ENCODE results near the gene ARID1B.

Gene ARID1B

DNA sequence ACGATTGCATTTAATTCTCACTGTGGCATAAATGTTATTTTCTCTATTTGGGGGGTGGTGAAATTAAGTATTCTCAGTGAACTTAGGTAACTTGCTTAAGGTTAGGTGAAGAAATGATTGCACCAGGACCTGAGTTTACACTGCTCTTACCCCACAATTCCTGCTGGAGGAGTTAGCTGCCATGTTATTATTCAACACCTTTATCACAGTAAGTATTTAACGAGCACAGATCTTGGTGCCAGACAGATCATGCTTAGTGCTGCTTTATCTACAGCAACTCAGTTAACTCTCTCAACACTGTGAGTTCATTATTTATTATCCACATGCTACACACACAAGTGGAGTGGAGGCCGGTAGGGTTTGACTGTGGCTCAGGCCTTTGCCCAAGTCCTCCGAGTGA is 296.4 kb downstream of the ARID1B start:
- H3K9me3 ChIP-seq (ENCODE audit: control insufficient read depth, low read length), result no peaks in the 10 kb centered on the region
- H3K4me3 ChIP-seq (ENCODE audit: low read length), result no peak overlapping the region
- no peaks in the 10 kb centered on the region for H3K36me3 ChIP-seq (ENCODE audit: control insufficient read depth, insufficient read depth, low read length)
- no peaks in the 10 kb centered on the region for H3K4me1 ChIP-seq (ENCODE audit: control insufficient read depth, insufficient read depth, low read length)
- H3K27me3 ChIP-seq (ENCODE audit: control insufficient read depth, insufficient read depth, low read length), result no peaks in the 10 kb centered on the region
- H3K9ac ChIP-seq (ENCODE audit: low read length), result no peak overlapping the region

DNA sequence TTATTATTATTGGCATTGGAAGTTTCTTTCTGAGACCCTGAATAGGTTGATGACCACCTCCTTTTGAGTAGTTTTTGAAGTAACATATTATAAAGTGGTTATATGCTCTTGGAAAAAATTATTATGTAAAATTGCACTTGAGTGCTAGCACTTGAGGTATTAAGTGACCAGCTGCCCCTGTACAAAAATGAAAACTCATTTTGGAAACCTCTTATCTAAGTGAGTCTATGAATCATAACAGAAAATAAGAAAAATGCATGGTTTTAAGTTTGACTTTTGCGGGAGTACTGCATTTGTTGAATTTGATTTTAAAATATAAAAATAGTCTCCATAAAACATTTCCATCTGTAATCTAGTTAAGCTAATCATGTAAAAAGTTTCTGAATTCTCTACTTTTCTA is 297.8 kb downstream of the ARID1B start:
- H3K9me3 ChIP-seq (ENCODE audit: control insufficient read depth, low read length), result no peaks in the 10 kb centered on the region
- H3K27me3 ChIP-seq (ENCODE audit: control insufficient read depth, insufficient read depth, low read length), result no peaks in the 10 kb centered on the region
- H3K4me1 ChIP-seq (ENCODE audit: control insufficient read depth, insufficient read depth, low read length), result no peaks in the 10 kb centered on the region

DNA sequence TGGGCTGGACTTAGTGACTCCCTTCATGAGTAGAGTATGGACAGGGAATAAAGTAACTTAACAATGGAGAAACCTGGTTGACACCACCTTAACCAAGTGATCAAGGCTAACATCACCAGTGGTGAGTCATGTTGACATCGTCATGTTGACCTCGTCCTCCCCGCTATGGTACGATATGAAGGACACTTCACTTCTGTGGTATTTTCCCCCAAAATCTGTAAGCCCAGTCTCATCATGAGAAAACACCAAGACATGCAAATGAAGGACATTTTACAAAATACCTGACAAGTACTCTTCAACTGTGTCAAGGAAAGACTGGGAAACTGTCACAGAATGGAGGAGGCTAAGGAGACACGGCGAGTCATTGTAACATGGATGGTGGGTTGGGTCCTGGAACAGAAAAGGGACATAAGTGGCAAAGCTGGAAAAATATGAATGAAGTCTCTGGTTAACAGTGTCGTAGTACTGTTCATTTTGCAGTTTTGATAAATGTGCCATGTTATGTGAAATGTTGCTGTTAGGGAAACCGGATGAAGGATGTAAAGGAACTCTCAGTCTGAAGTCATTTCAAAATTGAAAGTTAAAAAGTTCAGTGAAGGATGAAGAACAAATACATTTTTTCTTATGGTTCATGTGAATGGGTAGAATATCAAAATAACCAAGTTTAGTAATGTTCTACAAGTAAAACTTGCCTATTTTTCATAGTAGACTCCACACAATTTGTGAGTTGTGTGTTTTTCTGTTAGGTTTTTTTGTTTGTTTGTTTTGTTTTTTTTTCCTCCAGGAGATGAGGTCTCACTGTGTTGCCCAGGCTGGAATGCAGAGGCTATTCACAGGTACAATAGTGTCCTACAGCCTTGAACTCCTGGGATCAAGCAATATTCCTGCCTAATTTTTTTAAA is 298.6 kb downstream of the ARID1B start:
- H3K27me3 ChIP-seq (ENCODE audit: control insufficient read depth, insufficient read depth, low read length), result no peaks in the 10 kb centered on the region
- no peaks in the 10 kb centered on the region for H3K36me3 ChIP-seq (ENCODE audit: control insufficient read depth, insufficient read depth, low read length)
- H3K4me3 ChIP-seq (ENCODE audit: low read length), result no peak overlapping the region
- no peak overlapping the region for H3K9ac ChIP-seq (ENCODE audit: low read length)
- no peaks in the 10 kb centered on the region for H3K4me1 ChIP-seq (ENCODE audit: control insufficient read depth, insufficient read depth, low read length)
- H3K9me3 ChIP-seq (ENCODE audit: control insufficient read depth, low read length), result no peaks in the 10 kb centered on the region

More for the DNA sequence above, 297.8 kb downstream of the ARID1B start:
- Histone ChIP-seq H3K36me3 (ENCODE audit: control insufficient read depth, insufficient read depth, low read length) (no peaks in the 10 kb centered on the region), H3K4me3 (ENCODE audit: low read length) (no peak overlapping the region), H3K9ac (ENCODE audit: low read length) (no peak overlapping the region)

DNA sequence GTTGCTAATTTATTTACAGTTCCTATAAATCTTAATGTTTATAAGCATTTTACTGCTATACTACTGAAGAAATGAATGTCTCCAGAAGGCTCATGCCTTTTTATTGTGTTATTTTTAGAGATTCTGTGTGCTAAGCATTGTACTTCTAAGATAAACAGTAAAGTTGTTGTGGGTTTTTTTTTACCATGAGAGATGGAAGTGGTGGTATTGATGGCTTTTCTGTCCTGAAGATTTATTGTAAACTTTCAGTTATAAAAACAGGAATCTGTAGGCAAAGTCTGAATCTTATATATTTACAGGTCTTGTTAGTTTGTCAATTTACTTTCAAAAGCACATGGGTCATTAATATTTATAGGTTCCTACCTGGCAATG is 299.3 kb downstream of the ARID1B start:
- H3K9me3 ChIP-seq (ENCODE audit: control insufficient read depth, low read length), result no peaks in the 10 kb centered on the region
- H3K9ac ChIP-seq (ENCODE audit: low read length), result no peak overlapping the region
- H3K27me3 ChIP-seq (ENCODE audit: control insufficient read depth, insufficient read depth, low read length), result no peaks in the 10 kb centered on the region
- H3K4me1 ChIP-seq (ENCODE audit: control insufficient read depth, insufficient read depth, low read length), result no peaks in the 10 kb centered on the region
- H3K36me3 ChIP-seq (ENCODE audit: control insufficient read depth, insufficient read depth, low read length), result no peaks in the 10 kb centered on the region
- H3K4me3 ChIP-seq (ENCODE audit: low read length), result no peak overlapping the region

DNA sequence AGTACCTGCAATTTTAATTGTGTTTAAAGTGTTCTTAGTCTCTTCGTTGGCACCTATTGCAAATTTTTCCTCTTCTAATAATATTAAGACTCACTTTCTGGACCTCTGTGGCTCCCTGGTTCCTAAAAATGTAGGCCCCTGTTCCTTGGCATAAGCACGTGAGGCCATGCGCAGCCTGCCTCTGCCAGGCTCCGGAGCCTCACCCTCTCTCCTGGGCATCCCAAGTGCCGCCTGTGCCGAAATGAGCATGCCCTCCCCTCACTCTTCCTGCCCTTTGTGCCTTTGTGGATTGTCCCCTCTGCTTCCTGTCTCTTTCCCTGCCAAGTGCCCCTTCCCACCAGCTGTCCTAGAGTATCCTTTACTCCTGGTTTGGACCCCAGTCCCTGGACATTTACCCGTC is 300.1 kb downstream of the ARID1B start:
- H3K4me1 ChIP-seq (ENCODE audit: control insufficient read depth, insufficient read depth, low read length), result no peaks in the 10 kb centered on the region
- H3K4me3 ChIP-seq (ENCODE audit: low read length), result no peak overlapping the region
- no peaks in the 10 kb centered on the region for H3K27me3 ChIP-seq (ENCODE audit: control insufficient read depth, insufficient read depth, low read length)
- no peaks in the 10 kb centered on the region for H3K9me3 ChIP-seq (ENCODE audit: control insufficient read depth, low read length)
- no peaks in the 10 kb centered on the region for H3K36me3 ChIP-seq (ENCODE audit: control insufficient read depth, insufficient read depth, low read length)
- no peak overlapping the region for H3K9ac ChIP-seq (ENCODE audit: low read length)

DNA sequence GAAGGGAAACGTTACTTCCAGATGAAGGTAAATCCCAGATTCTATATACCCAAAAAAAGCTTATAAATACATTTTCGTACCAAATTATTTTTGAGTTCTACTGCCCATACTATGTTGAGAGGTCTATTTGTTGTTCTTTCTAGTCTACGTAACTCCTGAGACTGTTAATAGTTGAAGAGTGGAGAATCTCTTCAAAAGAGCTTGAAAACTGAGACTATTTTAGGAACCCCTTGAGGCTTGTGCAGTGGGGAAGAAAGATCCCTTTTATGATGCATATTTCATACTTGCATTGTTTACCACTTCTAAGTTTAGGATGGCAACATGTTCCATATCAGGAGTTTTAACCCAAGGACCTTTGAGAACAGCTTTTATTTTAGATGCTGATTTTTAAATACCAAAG is 301.1 kb downstream of the ARID1B start:
- Histone ChIP-seq H3K27me3 (ENCODE audit: control insufficient read depth, insufficient read depth, low read length) (no peaks in the 10 kb centered on the region), H3K4me1 (ENCODE audit: control insufficient read depth, insufficient read depth, low read length) (peaks cover 4% of the 10 kb centered on the region), H3K4me3 (ENCODE audit: low read length) (no peak overlapping the region), H3K36me3 (ENCODE audit: control insufficient read depth, insufficient read depth, low read length) (no peaks in the 10 kb centered on the region), H3K9me3 (ENCODE audit: control insufficient read depth, low read length) (no peaks in the 10 kb centered on the region), H3K9ac (ENCODE audit: low read length) (no peak overlapping the region)

DNA sequence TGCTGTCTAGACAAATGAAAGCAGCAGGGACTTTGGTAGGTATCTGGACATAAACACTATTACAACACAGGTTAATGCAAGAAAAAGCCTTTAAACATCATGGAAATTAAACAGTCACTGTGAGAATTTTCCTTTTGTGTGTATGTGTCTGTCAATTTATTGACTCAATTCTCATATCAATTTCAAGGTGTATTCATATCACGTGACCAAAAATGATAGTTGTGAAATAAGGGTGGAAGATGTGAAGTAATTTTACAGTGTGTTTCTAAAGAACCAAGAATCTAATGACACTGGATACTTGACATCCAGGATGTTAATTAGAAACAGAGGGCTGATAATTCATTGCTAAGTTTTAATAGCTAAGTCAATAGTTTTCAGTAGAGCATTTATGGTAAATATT is 302.1 kb downstream of the ARID1B start:
- H3K27me3 ChIP-seq (ENCODE audit: control insufficient read depth, insufficient read depth, low read length), result no peaks in the 10 kb centered on the region
- peaks cover 4% of the 10 kb centered on the region for H3K4me1 ChIP-seq (ENCODE audit: control insufficient read depth, insufficient read depth, low read length)
- no peak overlapping the region for H3K4me3 ChIP-seq (ENCODE audit: low read length)
- H3K36me3 ChIP-seq (ENCODE audit: control insufficient read depth, insufficient read depth, low read length), result no peaks in the 10 kb centered on the region
- no peak overlapping the region for H3K9ac ChIP-seq (ENCODE audit: low read length)
- no peaks in the 10 kb centered on the region for H3K9me3 ChIP-seq (ENCODE audit: control insufficient read depth, low read length)

DNA sequence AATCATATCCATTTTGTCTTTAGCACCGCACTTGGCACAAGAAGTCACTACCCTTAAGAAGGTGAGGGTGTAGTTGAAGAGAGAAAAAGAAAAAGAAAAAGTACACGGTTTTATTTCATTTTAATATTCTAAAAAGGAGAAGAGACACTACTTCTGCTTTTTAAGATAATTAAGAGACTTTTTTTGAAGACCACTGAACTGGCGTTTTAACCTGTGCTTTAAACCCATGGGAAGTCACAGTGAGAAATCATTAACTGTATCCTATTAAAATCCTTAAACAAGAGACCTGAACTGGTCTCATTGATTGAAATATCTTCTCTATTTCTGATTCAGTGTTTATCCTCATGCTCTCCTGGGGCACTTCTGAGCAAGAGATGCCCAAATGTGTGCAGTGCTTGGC is 302.6 kb downstream of the ARID1B start:
- no peak overlapping the region for H3K9ac ChIP-seq (ENCODE audit: low read length)
- peaks cover 4% of the 10 kb centered on the region for H3K4me1 ChIP-seq (ENCODE audit: control insufficient read depth, insufficient read depth, low read length)
- H3K4me3 ChIP-seq (ENCODE audit: low read length), result no peak overlapping the region
- H3K36me3 ChIP-seq (ENCODE audit: control insufficient read depth, insufficient read depth, low read length), result no peaks in the 10 kb centered on the region
- H3K9me3 ChIP-seq (ENCODE audit: control insufficient read depth, low read length), result no peaks in the 10 kb centered on the region
- no peaks in the 10 kb centered on the region for H3K27me3 ChIP-seq (ENCODE audit: control insufficient read depth, insufficient read depth, low read length)

DNA sequence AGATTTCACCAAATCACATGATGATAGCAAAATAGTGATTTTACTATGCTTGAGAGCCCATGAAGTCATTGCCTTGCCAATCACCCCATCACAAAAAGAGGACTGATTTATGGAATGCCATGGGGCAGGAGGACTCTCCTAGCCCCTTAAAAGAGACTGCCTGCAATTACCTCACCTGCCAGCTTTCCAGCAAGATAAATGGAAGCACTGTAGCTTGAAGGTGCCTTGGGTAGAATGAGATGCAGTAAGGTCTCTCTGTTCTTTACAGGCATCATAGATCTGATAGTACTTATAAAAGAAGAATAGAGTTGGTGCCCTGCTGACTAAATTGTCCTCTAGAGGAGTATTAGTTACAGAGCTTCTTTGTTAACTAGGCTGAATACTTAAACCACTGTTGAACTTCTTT is 303.8 kb downstream of the ARID1B start:
- H3K27me3 ChIP-seq (ENCODE audit: control insufficient read depth, insufficient read depth, low read length), result no peaks in the 10 kb centered on the region
- no peak overlapping the region for H3K9ac ChIP-seq (ENCODE audit: low read length)
- H3K4me1 ChIP-seq (ENCODE audit: control insufficient read depth, insufficient read depth, low read length), result peaks cover 4% of the 10 kb centered on the region
- H3K9me3 ChIP-seq (ENCODE audit: control insufficient read depth, low read length), result no peaks in the 10 kb centered on the region
- no peaks in the 10 kb centered on the region for H3K36me3 ChIP-seq (ENCODE audit: control insufficient read depth, insufficient read depth, low read length)
- no peak overlapping the region for H3K4me3 ChIP-seq (ENCODE audit: low read length)

DNA sequence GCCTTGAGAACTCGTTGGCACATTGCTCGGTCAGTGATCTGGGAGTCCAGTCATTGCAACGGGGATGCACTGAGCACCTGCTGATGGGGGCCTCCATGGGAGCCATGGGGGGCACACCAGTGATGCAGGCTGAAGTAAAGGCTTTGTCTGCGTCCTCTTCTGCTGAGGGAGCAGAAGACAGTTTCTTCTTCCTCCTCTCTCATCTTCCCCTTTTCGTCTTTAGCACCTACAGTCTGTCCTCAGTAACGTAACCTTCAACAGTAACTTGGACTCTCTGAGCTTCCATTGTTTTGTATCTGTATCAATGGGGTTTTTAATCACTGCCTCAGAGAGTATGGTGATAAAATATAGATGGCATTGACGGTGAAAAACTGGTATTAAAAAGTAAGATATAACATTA is 306.2 kb downstream of the ARID1B start:
- Histone ChIP-seq H3K9ac (ENCODE audit: low read length) (no peak overlapping the region), H3K4me3 (ENCODE audit: low read length) (no peak overlapping the region), H3K27me3 (ENCODE audit: control insufficient read depth, insufficient read depth, low read length) (no peaks in the 10 kb centered on the region), H3K9me3 (ENCODE audit: control insufficient read depth, low read length) (no peaks in the 10 kb centered on the region), H3K4me1 (ENCODE audit: control insufficient read depth, insufficient read depth, low read length) (peaks cover 4% of the 10 kb centered on the region), H3K36me3 (ENCODE audit: control insufficient read depth, insufficient read depth, low read length) (no peaks in the 10 kb centered on the region)

DNA sequence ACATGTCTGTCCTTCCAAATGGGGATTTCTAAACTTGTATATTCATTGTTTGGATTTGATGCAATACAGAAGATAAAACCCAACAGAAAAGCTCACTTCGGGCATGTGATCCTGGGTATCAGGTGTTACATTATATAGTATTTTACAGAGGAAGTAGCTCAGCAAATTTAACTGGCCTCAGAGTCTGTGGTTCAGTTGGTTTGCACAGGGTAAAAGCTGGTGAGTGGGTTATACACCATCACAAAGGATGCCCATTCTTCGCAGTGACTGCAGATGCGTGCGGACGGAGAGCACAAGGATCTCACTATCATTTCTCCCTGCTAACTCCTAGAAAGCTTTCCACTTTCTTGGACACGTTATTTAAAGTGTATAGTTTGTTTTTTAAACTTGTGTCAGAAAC is 309.5 kb downstream of the ARID1B start:
- H3K4me1 ChIP-seq (ENCODE audit: control insufficient read depth, insufficient read depth, low read length), result peaks cover 4% of the 10 kb centered on the region
- no peaks in the 10 kb centered on the region for H3K36me3 ChIP-seq (ENCODE audit: control insufficient read depth, insufficient read depth, low read length)
- H3K9ac ChIP-seq (ENCODE audit: low read length), result no peak overlapping the region

DNA sequence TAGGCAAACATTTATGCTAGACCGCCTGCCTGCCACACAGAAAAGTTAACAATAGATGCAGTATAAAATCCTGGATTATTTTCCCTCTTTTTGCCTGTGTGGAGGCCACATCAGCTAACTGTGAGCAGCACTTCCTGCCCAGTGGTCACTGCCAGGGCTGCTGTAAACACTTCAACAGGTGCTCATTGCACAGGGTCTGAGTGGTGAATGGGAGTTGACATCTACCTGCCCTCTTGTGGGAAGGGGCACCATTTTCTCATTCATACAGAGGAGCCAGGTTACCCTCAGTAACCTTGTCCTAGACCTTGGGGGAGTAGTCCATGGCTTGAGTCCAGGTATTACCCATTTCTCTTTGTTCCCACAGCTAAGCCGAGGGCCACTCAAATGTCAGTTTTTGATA is 310.8 kb downstream of the ARID1B start:
- Histone ChIP-seq H3K4me3 (ENCODE audit: low read length) (no peak overlapping the region), H3K4me1 (ENCODE audit: control insufficient read depth, insufficient read depth, low read length) (peaks cover 3% of the 10 kb centered on the region), H3K27me3 (ENCODE audit: control insufficient read depth, insufficient read depth, low read length) (no peaks in the 10 kb centered on the region), H3K36me3 (ENCODE audit: control insufficient read depth, insufficient read depth, low read length) (no peaks in the 10 kb centered on the region), H3K9me3 (ENCODE audit: control insufficient read depth, low read length) (no peaks in the 10 kb centered on the region), H3K9ac (ENCODE audit: low read length) (no peak overlapping the region)

More for the DNA sequence above, 309.5 kb downstream of the ARID1B start:
- no peak overlapping the region for H3K4me3 ChIP-seq (ENCODE audit: low read length)
- H3K9me3 ChIP-seq (ENCODE audit: control insufficient read depth, low read length), result no peaks in the 10 kb centered on the region
- no peaks in the 10 kb centered on the region for H3K27me3 ChIP-seq (ENCODE audit: control insufficient read depth, insufficient read depth, low read length)

All from mucosa of stomach (tissue), 1 donor.